ENCODE data around the gene NAV3.
A peak's percentile ranks its signal among the peaks of the same experiment; 100 is the strongest.

NAV3 gene

DNA sequence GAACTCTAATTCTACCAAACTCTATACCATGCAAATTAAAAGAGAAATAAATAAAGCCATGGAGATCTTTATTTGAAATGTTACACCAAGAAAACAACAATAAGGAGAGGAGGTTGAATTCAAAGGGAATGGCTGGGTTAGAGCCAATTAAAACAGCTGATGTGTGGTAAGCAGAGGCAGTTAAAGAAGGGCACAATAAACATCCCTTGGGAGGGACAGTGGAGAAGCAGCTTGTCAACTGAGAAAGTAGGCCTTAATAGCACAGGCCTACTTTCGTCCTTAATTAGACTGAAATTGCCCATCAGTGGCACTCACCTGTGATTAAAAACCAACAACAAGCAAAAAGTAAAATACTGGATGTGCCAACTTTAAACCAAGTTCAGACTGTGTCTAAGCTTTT is 16.3 kb upstream of the NAV3 start:
- no peak overlapping the region for H3K27ac ChIP-seq (ENCODE audit: low read length)
- no peak for TF ChIP-seq EZH2phosphoT487 (IDR thresholded peaks at IDR 0.05; ENCODE audit: low read depth)
- TF ChIP-seq, protein P1, sequence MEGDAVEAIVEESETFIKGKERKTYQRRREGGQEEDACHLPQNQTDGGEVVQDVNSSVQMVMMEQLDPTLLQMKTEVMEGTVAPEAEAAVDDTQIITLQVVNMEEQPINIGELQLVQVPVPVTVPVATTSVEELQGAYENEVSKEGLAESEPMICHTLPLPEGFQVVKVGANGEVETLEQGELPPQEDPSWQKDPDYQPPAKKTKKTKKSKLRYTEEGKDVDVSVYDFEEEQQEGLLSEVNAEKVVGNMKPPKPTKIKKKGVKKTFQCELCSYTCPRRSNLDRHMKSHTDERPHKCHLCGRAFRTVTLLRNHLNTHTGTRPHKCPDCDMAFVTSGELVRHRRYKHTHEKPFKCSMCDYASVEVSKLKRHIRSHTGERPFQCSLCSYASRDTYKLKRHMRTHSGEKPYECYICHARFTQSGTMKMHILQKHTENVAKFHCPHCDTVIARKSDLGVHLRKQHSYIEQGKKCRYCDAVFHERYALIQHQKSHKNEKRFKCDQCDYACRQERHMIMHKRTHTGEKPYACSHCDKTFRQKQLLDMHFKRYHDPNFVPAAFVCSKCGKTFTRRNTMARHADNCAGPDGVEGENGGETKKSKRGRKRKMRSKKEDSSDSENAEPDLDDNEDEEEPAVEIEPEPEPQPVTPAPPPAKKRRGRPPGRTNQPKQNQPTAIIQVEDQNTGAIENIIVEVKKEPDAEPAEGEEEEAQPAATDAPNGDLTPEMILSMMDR (IDR thresholded peaks at IDR 0.05; ENCODE audit: low read depth, low read length), result no peak

DNA sequence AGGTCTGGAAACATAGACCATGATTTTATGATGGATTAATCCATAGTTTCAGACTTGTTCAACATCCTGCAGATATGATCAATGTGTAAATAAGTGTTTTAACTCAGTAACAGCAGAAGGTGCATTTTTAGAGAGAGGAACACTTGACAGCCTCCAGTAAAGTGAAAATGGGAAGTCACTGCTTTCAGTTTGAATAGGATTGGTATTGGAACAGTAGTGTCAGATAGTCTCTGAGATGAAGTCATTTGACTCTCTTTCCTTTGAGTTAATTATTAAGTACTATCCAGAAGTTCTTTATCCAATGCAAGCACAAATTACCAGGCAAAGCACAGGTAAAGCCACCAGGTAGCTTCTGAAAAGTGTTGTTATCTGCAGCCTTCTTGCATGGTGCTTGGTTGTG is 14.5 kb upstream of the NAV3 start:
- no peaks in the 10 kb centered on the region for H3K36me3 ChIP-seq (replicated peaks; ENCODE audit: low read depth, low read length)
- H3K4me1 ChIP-seq (ENCODE audit: low read length), result peaks cover 15% of the 10 kb centered on the region
- H4K20me1 ChIP-seq (ENCODE audit: insufficient read depth, low read length), result no peaks in the 10 kb centered on the region
- no peaks in the 10 kb centered on the region for H3K9me3 ChIP-seq (ENCODE audit: insufficient read depth, low read length)
- H3K27ac ChIP-seq (ENCODE audit: low read length), result no peak overlapping the region
- TF ChIP-seq EZH2phosphoT487 (IDR thresholded peaks at IDR 0.05; ENCODE audit: low read depth), result no peak
- TF ChIP-seq, protein P1 (IDR thresholded peaks at IDR 0.05; ENCODE audit: low read depth, low read length), result no peak
- no peak overlapping the region for H3K4me3 ChIP-seq (ENCODE audit: low read length)
- no peak overlapping the region for H3K9ac ChIP-seq (ENCODE audit: low read length)
- no peaks in the 10 kb centered on the region for H3K27me3 ChIP-seq (ENCODE audit: low read depth, low read length)
- H3K79me2 ChIP-seq (ENCODE audit: low read length), result no peaks in the 10 kb centered on the region
- H2AFZ ChIP-seq (ENCODE audit: low read depth, low read length), result no peak overlapping the region
- H3K4me2 ChIP-seq (ENCODE audit: low read length), result peak overlapping the region; percentile 53

More for the DNA sequence above, 16.3 kb upstream of the NAV3 start:
- H4K20me1 ChIP-seq (ENCODE audit: insufficient read depth, low read length), result no peaks in the 10 kb centered on the region
- no peak overlapping the region for H2AFZ ChIP-seq (ENCODE audit: low read depth, low read length)
- no peak overlapping the region for H3K4me2 ChIP-seq (ENCODE audit: low read length)
- no peaks in the 10 kb centered on the region for H3K79me2 ChIP-seq (ENCODE audit: low read length)
- H3K9ac ChIP-seq (ENCODE audit: low read length), result no peak overlapping the region
- no peaks in the 10 kb centered on the region for H3K9me3 ChIP-seq (ENCODE audit: insufficient read depth, low read length)
- H3K4me3 ChIP-seq (ENCODE audit: low read length), result no peak overlapping the region
- peaks cover 15% of the 10 kb centered on the region for H3K4me1 ChIP-seq (ENCODE audit: low read length)
- no peaks in the 10 kb centered on the region for H3K36me3 ChIP-seq (replicated peaks; ENCODE audit: low read depth, low read length)
- no peaks in the 10 kb centered on the region for H3K27me3 ChIP-seq (ENCODE audit: low read depth, low read length)

DNA sequence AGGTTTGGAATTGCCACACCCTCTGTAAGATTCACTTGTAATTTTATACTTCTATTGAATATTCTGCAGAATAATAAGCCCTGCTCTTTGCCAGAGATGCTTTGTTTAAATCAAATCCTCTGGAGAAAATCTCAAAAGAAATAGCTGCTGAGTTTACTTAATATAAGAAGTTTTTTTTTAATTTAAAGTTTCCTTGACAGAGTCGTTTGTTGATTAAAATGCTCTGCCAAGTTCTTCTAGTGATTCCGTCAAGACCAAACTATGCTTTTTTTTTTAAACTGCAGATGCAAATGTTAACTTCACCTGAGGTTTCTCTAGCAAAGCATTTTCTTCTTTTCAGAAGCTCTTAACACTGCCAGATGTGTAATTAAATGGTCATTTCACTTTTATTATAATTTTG is 13.4 kb upstream of the NAV3 start:
- H3K9ac ChIP-seq (ENCODE audit: low read length), result no peak overlapping the region
- no peak overlapping the region for H3K4me3 ChIP-seq (ENCODE audit: low read length)
- no peaks in the 10 kb centered on the region for H4K20me1 ChIP-seq (ENCODE audit: insufficient read depth, low read length)
- H3K9me3 ChIP-seq (ENCODE audit: insufficient read depth, low read length), result no peaks in the 10 kb centered on the region
- TF ChIP-seq EZH2phosphoT487 (IDR thresholded peaks at IDR 0.05; ENCODE audit: low read depth), result no peak
- TF ChIP-seq, protein P1 (IDR thresholded peaks at IDR 0.05; ENCODE audit: low read depth, low read length), result no peak
- no peaks in the 10 kb centered on the region for H3K27me3 ChIP-seq (ENCODE audit: low read depth, low read length)
- H3K36me3 ChIP-seq (replicated peaks; ENCODE audit: low read depth, low read length), result no peaks in the 10 kb centered on the region
- peaks cover 15% of the 10 kb centered on the region for H3K4me1 ChIP-seq (ENCODE audit: low read length)
- H3K27ac ChIP-seq (ENCODE audit: low read length), result no peak overlapping the region
- no peak overlapping the region for H2AFZ ChIP-seq (ENCODE audit: low read depth, low read length)
- H3K4me2 ChIP-seq (ENCODE audit: low read length), result no peak overlapping the region
- no peaks in the 10 kb centered on the region for H3K79me2 ChIP-seq (ENCODE audit: low read length)

DNA sequence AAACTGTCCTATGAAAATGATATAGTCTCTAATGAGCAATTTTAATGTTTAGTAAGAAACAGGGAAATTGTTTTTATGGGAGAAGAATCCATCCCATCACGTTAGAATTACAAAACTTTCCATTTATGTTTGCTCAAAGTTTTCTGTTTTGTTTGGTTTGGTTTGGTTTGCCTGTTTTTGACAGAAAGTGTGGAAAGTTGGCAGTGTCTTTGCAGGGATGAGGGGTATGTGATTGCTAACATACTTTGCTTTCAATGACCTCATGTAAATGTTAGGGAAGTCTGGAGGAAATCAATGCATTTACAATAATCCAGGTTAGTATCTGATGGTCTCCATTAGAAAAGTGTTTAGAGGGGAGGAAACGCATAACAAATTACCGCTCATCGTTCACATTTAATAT is 12.3 kb upstream of the NAV3 start:
- H4K20me1 ChIP-seq (ENCODE audit: insufficient read depth, low read length), result no peaks in the 10 kb centered on the region

More for the DNA sequence above, 12.3 kb upstream of the NAV3 start:
- no peak for TF ChIP-seq EZH2phosphoT487 (IDR thresholded peaks at IDR 0.05; ENCODE audit: low read depth)
- TF ChIP-seq, protein P1 (IDR thresholded peaks at IDR 0.05; ENCODE audit: low read depth, low read length), result no peak
- H3K4me2 ChIP-seq (ENCODE audit: low read length), result no peak overlapping the region
- H3K79me2 ChIP-seq (ENCODE audit: low read length), result no peaks in the 10 kb centered on the region
- H3K9me3 ChIP-seq (ENCODE audit: insufficient read depth, low read length), result no peaks in the 10 kb centered on the region
- H3K27ac ChIP-seq (ENCODE audit: low read length), result no peak overlapping the region
- peaks cover 15% of the 10 kb centered on the region for H3K4me1 ChIP-seq (ENCODE audit: low read length)
- no peaks in the 10 kb centered on the region for H3K36me3 ChIP-seq (replicated peaks; ENCODE audit: low read depth, low read length)
- no peak overlapping the region for H3K9ac ChIP-seq (ENCODE audit: low read length)
- H2AFZ ChIP-seq (ENCODE audit: low read depth, low read length), result no peak overlapping the region
- H3K4me3 ChIP-seq (ENCODE audit: low read length), result no peak overlapping the region
- no peaks in the 10 kb centered on the region for H3K27me3 ChIP-seq (ENCODE audit: low read depth, low read length)

All from OCI-LY3 (cell line).